DMS 273 (cell line): Measurements from ENCODE around the gene GFPT1.
A peak's percentile ranks its signal among the peaks of the same experiment; 100 is the strongest.
"Not testable (repeated sequence)": the region's sequence is repeated elsewhere in the genome, so short reads cannot be mapped to it uniquely, and the experiment has no call there.

Experiments used
- DNase-seq: peaks from one replicate; lab custom pipeline; 2025; ENCODE audit not compliant: unreplicated experiment; lab: John Stamatoyannopoulos, UW

Gene GFPT1

GRCh38 chr2:69386789-69387734 is at the start of gene GFPT1:
Gene GFPT1, minus strand, starts transcription at chr2:69387227. Its CDS starts 156 bp downstream, at chr2:69387071.
- DNase-seq = peak; percentile 97

GRCh38 chr2:69436596-69436937 is 49.5 kb upstream of the GFPT1 start:
- no peak for DNase-seq

GRCh38 chr2:69434753-69435152 is 47.7 kb upstream of the GFPT1 start:
- DNase-seq = no peak

- DNase-seq = no peak
These were observed 42.6 kb upstream of the GFPT1 start for GRCh38 chr2:69429491-69430183.

- no peak for DNase-seq
These were observed 42.0 kb upstream of the GFPT1 start for GRCh38 chr2:69428981-69429380.

- DNase-seq = no peak
These were observed 37.4 kb upstream of the GFPT1 start for GRCh38 chr2:69424419-69424818.

GRCh38 chr2:69422198-69422597 is 35.2 kb upstream of the GFPT1 start:
- DNase-seq = no peak

- not testable (repeated sequence) for DNase-seq
These were observed 32.1 kb upstream of the GFPT1 start for GRCh38 chr2:69419111-69419510.

GRCh38 chr2:69416147-69416546 is 29.1 kb upstream of the GFPT1 start:
- DNase-seq = no peak

- DNase-seq = no peak
These were observed 24.1 kb upstream of the GFPT1 start for GRCh38 chr2:69411120-69411519.

- DNase-seq = no peak
These were observed 18.3 kb upstream of the GFPT1 start for GRCh38 chr2:69405306-69405705.

- no peak for DNase-seq
These were observed 13.1 kb upstream of the GFPT1 start for GRCh38 chr2:69400121-69400520.

- DNase-seq = no peak
These were observed 10.2 kb upstream of the GFPT1 start for GRCh38 chr2:69397234-69397633.

GRCh38 chr2:69395866-69396265 is 8.8 kb upstream of the GFPT1 start:
- DNase-seq = no peak

- no peak for DNase-seq
These were observed 6.9 kb upstream of the GFPT1 start for GRCh38 chr2:69393963-69394362.

- no peak for DNase-seq
These were observed 3.4 kb upstream of the GFPT1 start for GRCh38 chr2:69390471-69390870.

GRCh38 chr2:69390001-69390400 is 3.0 kb upstream of the GFPT1 start:
- DNase-seq = no peak

- no peak for DNase-seq
These were observed 2.2 kb upstream of the GFPT1 start for GRCh38 chr2:69389271-69389670.

GRCh38 chr2:69387770-69388481 is 899 bp upstream of the GFPT1 start:
- peak; percentile 11 for DNase-seq

- DNase-seq = no peak
These were observed 667 bp downstream of the GFPT1 start for GRCh38 chr2:69386360-69386759.

GRCh38 chr2:69385443-69386151 is 1.4 kb downstream of the GFPT1 start:
- no peak for DNase-seq
